HG03439 (cell line): Measurements from ENCODE around the gene BLOC1S4.

ENCODE experiments used
- ATAC-seq: cut with Tn5 transposase; IDR thresholded peaks from one replicate; pipeline ENCODE4 v1.9.1; 2021; ENCODE audit warnings: mild to moderate bottlenecking, moderate library complexity; ENCODE audit not compliant: unreplicated experiment

BLOC1S4 gene

DNA sequence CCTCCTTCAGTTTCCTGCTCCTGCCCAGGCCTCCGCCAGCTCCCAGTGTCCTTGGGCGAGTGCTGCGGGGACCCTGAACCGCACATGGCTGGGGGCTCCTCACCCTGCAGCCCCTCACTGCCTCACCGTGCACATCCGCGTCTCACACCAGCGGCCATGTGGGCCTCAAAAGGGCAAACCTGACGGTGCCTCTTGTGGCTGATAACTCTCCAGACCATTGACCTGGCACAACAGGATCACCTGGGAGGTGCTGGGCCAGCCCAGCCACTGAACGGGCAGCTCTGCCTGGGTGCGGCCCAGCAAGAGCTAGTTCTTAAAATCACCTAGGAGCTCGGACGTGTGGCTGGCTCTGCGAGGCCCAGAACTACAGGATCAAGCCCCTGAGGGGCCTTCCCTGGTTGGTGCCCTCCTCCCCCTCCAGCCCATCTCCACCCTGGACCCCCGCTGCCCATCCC lies 26.4 kb upstream of the BLOC1S4 start:
- no peak for ATAC-seq

DNA sequence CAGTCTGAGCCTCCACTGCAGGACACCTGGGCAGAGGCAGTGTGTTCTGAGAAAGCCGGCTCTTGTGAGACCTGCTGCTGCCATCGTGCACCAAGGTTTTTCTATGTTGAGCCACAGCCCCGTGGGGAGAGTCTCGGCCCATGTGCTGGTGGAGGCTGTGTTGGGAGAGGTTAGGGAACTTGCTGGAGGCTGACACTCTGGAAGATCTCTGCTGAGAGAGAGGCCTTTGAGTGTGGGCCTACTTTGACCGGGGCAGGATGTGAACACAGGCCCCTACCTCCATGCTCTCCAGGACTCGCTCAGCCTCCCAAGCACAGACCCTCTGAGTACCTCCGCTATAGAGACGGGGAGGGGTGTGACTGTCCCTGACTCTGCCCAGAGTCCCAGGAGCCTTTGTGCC lies 23.6 kb upstream of the BLOC1S4 start:
- ATAC-seq, result no peak

DNA sequence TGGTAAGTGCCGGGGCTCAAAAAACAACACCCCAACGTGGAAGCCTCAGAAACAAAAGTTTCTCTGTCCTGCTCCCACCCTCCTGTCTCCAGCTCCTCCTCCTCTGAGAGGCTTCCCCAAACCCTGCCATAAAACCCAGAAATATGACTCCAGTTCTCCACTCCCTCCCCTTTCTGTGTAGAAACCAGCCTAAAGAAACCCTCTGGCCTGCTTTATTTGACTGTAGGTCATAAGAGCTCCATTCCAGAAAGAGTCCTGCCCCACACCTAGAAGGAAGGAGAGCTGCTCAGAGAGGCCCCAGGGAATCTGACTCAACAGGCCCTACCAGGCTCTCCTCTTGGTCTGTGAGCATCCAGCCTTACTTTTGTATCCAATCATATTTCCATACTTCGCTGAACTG lies 23.2 kb upstream of the BLOC1S4 start:
- no peak for ATAC-seq

DNA sequence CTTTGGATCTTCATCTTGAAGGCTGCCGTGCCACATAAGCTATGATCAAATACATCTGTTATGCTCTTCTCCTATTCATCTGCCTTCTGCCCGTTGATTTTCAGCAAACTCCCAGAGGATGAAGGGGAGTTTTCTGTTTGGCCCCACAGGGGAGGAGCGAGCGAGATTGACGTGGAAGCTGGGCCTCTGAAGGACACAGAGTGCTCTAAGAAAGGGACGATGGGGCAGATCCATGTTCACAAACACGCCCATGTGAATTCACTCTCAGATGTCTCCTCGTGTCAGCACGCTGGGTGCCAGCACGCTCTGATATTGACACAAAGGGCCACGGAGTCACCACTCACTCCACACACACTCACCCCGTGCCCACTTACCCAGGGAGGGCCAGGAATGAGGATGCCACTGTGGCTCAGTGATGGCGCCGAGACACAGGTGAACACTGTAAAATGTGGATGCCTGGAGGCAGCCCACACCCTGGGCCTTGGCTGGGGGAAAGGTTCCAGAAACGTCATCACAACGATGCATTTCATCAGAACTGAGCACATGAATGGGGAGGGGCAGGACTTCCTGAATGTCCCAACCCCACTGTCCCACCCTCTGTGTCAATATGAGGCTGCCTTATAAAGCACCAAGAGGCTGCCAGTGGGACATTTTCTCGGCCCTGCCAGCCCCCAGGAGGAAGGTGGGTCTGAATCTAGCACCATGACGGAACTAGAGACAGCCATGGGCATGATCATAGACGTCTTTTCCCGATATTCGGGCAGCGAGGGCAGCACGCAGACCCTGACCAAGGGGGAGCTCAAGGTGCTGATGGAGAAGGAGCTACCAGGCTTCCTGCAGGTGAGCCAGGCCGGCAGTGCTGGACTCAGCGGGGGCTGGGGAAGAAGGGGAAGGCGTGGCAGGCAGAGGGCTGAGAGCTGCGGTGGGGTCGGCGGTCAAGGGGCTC lies 22.5 kb upstream of the BLOC1S4 start, which contains the start of gene S100P:
TSS of gene S100P (plus strand) at position 648 of the 946 bp plus-strand sequence. CDS start at position 703, 55 bp downstream.
- no peak for ATAC-seq

DNA sequence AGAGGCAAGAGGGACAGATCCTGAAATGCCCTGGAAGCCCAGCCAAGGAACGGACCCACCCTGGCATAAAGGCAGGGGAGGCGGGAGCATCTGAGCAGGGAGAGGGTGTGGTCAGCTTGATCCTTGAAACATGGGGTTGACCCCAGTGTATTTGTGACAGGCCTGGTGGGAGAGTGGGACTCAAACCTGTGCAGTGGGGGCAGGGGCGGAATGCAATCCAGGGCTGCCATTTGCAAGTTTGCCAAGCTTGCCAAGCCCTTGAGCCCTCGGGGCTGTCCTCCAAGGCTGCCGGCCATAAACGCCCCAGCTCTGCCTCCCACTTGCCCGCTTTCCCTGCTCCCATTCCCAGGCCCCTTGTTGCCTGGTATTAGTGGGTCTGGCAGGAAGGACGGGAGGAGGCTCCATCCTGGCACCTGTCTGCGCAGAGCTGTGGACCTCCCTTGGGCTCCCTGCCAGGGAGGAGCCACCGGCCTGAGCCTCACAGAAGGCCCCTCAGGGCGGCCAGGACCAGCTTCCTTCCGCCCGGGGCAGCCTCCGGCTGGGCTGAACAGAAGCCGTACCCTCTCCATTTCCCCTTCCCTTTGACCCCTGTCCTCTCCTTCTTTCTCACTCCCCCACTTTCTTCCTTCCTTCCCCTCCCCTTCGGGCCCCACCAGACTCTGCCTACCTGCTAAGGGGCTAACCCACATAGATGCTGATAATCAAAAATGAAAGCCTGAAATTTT lies 21.6 kb upstream of the BLOC1S4 start:
- no peak for ATAC-seq

DNA sequence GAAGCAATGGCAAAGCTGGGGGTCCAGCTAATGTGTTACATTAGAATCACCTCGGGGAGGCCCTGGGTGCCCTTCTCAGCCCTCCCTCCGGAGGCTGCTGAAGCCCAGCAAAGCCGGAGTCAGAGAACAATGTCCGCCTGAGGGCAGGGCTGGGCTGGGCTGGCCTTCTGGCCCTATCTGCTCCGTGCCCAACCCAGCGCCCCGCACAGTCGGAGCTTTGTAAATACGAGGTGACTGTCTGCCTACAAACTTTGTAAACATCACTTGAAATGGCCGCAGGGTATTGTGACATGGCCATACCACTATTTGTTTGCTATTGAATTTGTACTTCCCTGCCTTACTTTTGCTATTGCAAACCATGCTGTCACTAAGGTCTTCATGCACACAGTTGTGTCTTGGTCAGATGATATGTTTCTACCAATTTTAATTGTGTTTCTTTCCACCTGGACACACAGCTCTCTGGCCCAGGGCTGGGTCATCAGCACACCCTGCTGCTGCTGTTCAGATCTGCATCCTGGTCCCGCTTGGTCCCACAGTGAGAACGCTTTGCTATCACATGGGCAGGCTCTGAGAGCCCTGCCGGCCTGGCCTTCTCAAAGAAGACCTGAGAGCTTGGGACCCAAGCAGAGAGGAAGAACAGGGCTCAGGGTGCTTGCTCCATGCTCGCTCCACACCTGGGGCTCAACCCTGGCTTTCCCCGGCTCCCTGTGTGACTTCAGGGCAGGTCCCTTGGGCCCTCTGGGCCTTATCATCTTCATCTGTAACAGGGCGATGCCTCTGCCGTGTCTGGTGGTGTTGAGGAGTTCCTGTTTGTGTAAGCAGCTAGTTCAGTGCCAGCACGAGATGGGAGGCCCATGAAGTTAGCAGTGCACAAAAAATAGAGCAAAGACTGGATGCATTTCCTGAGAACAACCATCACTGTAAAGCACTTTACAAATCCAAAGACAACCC lies 20.0 kb upstream of the BLOC1S4 start:
- ATAC-seq, result no peak

DNA sequence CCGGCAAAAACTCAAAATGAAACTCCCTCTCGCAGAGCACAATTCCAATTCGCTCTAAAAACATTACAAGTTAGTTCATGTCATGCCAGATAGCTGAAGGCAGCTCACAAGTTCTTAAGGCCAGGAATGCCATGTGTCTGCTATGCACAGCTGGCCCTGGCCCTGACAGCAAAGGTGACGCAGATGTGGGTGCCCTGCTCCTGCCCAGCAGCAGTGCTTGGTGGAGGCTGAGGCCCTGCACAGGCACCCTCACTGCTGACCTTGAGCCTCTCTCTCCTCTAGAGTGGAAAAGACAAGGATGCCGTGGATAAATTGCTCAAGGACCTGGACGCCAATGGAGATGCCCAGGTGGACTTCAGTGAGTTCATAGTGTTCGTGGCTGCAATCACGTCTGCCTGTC lies 19.4 kb upstream of the BLOC1S4 start:
- ATAC-seq, result no peak

DNA sequence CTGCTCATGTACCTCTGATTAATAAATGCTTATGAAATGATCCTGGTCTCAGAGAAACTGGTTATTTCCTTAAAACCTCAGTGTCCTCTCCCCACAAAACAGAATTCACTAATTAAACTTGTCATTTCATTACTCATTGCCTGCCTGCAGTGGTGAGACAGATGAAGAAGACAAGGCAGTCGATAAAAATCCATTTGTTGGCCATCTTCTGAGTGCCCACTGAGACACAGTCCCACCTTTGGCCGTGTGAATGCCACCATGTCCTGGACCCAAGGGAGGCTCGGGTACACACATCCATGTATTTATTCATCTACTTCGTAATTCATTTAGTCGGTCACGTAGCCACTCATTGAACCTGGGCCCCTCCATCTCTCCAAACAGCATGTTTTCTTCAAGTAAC lies 18.8 kb upstream of the BLOC1S4 start:
- no peak for ATAC-seq

DNA sequence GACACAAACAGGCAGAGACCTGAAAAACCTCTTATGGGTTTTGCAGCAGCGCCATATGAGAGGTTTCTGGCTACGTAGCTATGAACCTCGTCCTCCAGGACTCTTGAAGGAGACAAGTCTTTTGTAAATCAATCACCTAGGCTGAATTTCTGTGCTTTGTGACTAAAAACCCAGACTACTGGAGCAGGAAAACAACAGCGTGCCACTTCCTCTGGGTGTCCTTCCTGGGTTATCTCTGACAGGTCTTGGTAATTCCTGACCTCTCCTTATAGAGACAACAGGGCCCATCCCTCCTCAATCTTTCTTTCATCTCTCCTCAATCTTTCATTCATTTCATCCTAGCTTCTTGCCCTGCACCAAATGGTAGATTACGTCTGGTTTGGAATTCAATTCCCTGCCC lies 16.6 kb upstream of the BLOC1S4 start:
- ATAC-seq, result no peak

DNA sequence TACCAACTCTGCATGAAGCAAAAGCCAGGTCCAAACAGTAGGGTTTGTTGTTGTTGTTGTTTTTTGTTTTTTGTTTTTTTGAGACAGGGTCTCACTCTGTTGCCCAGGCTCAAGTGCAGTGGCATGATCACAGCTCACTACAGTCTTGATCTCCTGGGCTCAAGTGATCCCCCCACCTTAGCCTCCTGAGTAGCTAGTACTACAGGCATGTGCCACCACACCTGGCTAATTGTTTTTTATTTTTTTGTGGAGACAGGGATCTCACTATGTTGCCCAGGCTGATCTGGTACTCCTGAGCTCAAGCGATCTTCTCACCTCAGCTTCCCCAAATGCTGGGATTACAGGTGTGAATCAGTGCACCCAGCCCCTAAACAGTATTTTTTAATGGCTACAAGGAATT lies 16.1 kb upstream of the BLOC1S4 start:
- ATAC-seq, result no peak

DNA sequence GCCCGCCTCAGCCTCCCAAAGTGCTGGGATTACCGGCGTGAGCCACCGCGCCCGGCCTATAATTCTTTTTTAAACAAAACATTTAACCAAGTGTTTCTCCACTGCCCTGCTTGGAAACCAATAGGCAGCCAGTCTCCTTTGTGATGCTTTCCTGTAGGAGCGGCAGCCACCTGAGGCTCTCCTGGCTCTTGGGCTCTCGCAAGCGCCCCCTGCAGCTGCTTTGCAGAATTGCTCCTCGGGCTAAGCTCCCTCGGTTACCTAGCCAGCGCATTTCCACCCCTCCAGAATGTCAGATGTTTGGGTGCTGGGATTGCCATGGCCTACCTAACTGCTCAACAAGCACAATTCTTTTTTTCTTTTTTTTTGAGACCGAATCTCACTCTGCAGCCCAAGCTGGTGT lies 14.6 kb upstream of the BLOC1S4 start:
- ATAC-seq, result no peak

DNA sequence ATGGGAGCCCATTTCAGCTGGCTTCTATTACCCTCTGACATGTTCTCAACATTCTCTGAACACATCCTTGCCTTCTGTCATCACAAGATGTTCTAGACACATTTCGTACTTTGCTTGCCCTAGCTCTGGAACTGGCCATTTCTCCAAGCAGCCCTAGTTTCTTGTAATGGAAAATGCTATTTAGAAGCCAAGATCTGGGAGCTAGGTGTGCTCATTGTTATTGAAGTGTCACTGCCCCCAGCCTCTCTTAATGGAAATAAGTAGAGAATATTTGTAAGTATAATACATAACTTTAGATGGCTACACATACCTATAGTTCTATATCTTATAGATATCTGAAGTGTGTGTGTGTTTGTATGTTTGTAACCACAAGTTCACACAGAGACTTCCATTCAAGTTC lies 13.2 kb upstream of the BLOC1S4 start:
- no peak for ATAC-seq

DNA sequence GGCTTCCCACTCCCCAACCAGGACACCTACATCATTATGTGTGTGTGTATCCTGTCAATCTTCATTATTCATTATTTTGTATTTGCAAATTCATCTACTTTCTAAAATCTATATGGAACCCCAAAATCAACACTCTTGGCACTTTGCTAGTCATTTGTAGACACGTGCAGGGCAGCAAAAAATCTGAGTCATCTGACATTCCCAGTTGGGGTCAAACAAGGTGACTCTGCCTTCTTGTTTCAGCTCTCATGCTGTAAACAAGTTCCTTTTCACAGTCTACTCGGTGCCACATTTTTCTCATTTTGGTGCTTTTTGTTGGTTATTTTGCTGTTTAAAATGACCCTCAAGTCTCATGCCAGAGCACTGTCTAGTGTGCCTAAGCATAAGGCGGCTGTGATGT lies 12.2 kb upstream of the BLOC1S4 start:
- ATAC-seq, result no peak

DNA sequence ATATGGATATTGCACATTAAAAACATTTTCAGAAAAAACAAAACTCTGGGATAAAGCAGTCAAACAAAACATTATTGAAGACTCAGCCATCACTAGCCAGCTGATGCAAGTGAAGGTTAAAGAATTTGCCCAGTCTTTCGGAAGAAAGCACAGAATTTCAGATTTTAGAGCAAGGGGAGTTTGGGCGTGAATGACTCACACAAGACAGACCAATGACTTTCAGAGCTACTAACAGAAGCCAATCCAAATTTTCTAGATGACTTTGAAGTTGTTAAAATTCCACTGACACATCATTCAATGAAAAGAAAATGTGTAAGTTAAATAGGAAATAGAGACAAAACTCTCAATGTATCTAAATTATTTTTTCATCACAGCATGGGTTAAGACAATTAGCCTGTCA lies 10.3 kb upstream of the BLOC1S4 start:
- ATAC-seq, result no peak

DNA sequence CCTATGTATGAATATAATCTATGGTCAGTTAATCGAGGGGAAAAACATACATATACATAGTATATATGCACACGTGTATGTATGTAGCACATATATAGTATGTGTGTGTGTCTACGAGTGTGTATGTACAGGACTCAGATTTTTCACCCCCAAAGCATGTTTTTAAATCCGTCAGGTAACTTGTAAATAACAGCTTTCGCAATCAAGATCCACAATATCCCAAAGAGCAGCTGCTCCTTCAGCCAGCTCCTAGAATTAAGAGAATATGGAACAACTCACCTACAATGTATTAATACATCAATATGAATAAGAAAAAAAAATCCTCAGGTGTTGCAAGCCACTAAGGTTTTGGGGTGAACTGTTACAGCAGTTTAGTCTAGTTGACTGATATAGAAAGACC lies 9.8 kb upstream of the BLOC1S4 start:
- no peak for ATAC-seq

DNA sequence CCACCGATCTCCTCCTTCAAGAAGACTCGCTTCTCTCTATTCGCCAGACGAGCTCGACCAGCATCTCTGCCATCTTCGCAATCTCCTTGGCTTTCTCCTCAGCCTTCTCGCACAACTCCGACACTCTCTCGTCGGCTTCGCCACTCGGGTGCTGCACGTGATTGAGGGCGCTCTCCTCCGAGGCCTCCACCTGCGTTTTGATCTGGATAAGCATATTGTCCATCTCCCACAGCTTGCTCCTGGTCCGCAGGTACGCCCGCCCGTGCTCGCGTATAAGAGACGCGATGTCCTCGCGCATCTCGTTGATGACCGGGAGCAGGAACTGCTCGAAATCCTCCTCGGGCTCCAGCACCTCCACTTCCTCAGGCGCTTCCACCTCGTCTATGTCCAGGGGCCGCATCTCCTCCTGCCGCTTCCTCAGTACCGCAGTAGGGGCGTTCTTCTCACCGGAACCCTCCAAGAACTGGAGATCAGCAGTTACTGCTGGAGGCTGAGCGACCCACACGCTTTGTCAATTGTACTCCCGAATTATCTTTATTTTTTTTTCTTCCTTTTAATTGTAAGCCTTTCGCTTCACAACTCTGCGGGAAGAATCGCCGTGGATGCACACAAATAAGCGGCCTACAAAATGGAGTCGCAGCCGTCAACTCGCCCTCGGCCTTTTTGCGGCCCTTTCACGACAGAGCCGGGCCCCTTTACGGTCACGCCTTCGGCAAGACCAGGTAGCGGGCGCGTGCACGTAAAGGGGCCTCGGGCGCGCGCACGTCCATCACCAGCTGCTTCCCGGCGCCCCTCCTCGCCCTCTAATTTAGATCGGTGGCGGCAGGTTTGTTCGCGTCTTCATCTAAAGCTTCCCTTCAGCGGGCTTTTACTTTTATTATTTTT lies 6.5 kb upstream of the BLOC1S4 start, which contains the start of gene MRFAP1L1:
TSS of gene MRFAP1L1 (minus strand) at position 636 of the 885 bp plus-strand sequence. CDS start at position 400, 236 bp downstream.
- peak; percentile 69 for ATAC-seq

DNA sequence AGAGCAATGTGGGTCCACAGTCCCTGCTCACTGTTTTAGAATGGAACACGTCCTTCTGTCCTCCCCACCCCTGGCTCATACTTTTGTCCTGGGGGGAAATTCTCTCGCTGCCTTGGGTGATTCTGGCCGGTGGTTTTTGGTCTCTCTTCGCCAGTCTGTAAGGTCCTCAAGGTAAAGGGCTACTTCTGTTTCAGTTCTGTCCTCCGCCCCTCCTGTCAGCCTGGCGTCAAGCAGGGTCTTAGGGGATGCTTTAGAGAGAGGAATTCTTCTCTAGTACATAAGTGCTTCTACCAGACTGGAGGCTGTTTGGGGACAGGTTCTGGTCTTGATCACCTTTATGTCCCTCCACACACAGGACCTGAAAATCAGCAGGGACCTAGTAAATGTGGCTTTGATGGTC lies 5.7 kb upstream of the BLOC1S4 start:
- no peak for ATAC-seq

DNA sequence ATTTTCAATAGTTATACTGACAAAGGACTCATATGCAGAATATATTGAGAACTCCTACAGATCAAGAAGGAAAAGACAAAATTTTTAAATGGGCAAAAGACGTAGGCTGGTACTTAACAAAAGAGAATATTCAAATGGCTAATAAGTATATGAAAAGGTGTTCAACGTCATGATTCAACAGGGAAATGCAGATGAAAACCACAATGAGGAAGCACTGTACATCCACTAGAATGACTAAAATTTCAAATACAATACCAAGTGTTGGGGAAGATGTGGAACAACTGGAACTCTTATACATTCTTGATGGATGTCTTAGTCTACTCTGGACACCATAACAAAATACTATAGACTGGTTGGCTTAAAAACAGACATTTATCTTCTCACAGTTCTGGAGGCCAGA lies 5.0 kb upstream of the BLOC1S4 start:
- ATAC-seq, result no peak

DNA sequence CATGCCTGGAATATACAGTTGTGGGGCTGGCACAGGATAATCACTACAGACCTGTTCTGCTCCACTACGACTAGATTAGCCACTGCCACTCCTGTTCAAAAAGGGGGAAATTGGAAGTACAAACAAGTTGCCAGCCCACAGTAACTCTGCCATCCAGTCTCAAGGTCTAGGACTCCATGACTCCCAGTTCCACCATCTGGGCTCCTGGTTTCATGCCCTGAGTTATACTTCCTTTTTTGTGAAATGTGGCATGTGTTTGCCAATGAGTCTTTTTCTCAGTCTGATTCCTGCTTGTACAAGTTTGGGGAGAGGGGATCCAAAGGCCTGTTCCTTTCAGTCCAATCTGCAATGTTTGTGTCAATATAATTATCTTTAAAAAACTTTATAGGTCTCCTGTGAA lies 1.0 kb upstream of the BLOC1S4 start:
- no peak for ATAC-seq

DNA sequence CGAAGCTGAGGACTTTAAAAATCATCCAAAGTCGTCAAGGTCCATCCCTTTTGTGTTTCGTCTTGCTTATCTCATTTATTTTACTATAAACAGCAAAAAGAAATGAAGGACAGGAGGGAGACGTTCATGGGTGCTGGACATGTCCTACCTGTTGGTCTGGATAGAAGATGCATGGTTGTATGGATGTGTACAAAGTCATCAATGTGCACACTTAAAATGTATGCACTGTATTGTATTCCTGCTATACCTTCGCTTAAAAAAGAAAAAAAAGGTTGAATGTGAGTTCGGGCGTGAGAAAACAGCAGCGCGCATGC lies 313 bp upstream of the BLOC1S4 start:
- ATAC-seq, result no peak
